ENCODE data around the gene NR5A2.
A peak's percentile ranks its signal among the peaks of the same experiment; 100 is the strongest.

NR5A2 gene

GRCh38 chr1:200206340-200206739 lies 178.8 kb downstream of the NR5A2 start:
- DNase-seq (ENCODE audit: low spot score) = peak; percentile 68

- DNase-seq (ENCODE audit: low spot score) = no peak
These were observed 179.3 kb downstream of the NR5A2 start for GRCh38 chr1:200206761-200207160.

- DNase-seq (ENCODE audit: low spot score) = no peak
These were observed 180.2 kb downstream of the NR5A2 start for GRCh38 chr1:200207711-200208126.

- peak; percentile 29 for DNase-seq (ENCODE audit: low spot score)
These were observed 183.6 kb downstream of the NR5A2 start for GRCh38 chr1:200211157-200211556.

GRCh38 chr1:200213392-200213791 lies 185.9 kb downstream of the NR5A2 start:
- DNase-seq (ENCODE audit: low spot score) = no peak

- no peak for DNase-seq (ENCODE audit: low spot score)
These were observed 186.4 kb downstream of the NR5A2 start for GRCh38 chr1:200213921-200214320.

- DNase-seq (ENCODE audit: low spot score) = no peak
These were observed 187.8 kb downstream of the NR5A2 start for GRCh38 chr1:200215350-200215749.

- DNase-seq (ENCODE audit: low spot score) = no peak
These were observed 190.2 kb downstream of the NR5A2 start for GRCh38 chr1:200217703-200218102.

GRCh38 chr1:200221614-200222282 lies 194.2 kb downstream of the NR5A2 start:
- no peak for DNase-seq (ENCODE audit: low spot score)

GRCh38 chr1:200223207-200223606 lies 195.7 kb downstream of the NR5A2 start:
- DNase-seq (ENCODE audit: low spot score) = no peak

- no peak for DNase-seq (ENCODE audit: low spot score)
These were observed 196.1 kb downstream of the NR5A2 start for GRCh38 chr1:200223613-200224012.

GRCh38 chr1:200224315-200224714 lies 196.8 kb downstream of the NR5A2 start:
- DNase-seq (ENCODE audit: low spot score) = peak; percentile 9

GRCh38 chr1:200226268-200226968 lies 198.9 kb downstream of the NR5A2 start:
- peak; percentile 40 for DNase-seq (ENCODE audit: low spot score)

GRCh38 chr1:200226969-200227303 lies 199.4 kb downstream of the NR5A2 start:
- no peak for DNase-seq (ENCODE audit: low spot score)
